Measurements from ENCODE around the gene SFXN2. TPM values are rescaled to one million over a fixed set of nuclear protein-coding genes. Genes with fewer than 3 reads are reported as not detected.
"Not testable (repeated sequence)": the region's sequence is repeated elsewhere in the genome, so short reads cannot be mapped to it uniquely, and the experiment has no call there.

The SFXN2 gene
- total RNA-seq, 2 experiments from 2014 or later: 22.1 to 30.1 TPM

DNA sequence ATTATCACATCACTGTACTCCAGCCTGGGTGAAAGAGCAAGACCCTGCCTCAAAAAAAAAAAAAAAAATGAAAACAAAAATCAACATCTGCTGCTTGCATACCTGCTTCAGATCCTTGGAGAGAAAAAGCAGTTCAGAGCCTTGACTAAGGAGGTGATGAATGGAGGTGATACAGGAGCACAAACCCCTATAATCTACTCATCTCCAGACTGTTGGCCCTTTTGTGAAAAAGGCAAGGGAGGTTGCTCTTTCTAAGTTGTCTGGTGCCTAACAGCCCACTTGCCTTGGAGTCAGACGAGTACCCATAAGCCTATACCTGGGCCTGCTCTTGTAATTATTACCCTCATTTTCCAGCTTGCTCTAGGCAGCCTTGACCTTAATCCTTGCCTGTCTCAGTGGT is 1.4 kb downstream of the SFXN2 start:
- no peak for ATAC-seq
- H3K27ac Mint-ChIP-seq: peak overlapping the region; percentile 25

GRCh38 chr10:102716900-102717565 is 2.6 kb downstream of the SFXN2 start:
- H3K27ac Mint-ChIP-seq; DNase-seq; H3K27me3 Mint-ChIP-seq; ATAC-seq; H3K4me3 Mint-ChIP-seq; H3K9me3 Mint-ChIP-seq (ENCODE audit: low read depth): not testable (repeated sequence)
- peaks cover 60% of the 10 kb centered on the region for H3K4me1 Mint-ChIP-seq
- peaks cover 20% of the 10 kb centered on the region for H3K36me3 Mint-ChIP-seq
- CTCF ChIA-PET: interaction anchor here (0.6 to 4.2 kb wide), 5 partner anchors 9 to 437 kb away, joined by 3 to 21 read pairs (median 4); no protein-coding TSS in a partner anchor

More for the DNA sequence above, 1.4 kb downstream of the SFXN2 start:
- no peak for DNase-seq
- H3K27me3 Mint-ChIP-seq: no peaks in the 10 kb centered on the region
- peaks cover 20% of the 10 kb centered on the region for H3K36me3 Mint-ChIP-seq
- peak overlapping the region; percentile 49 for H3K4me3 Mint-ChIP-seq
- peaks cover 64% of the 10 kb centered on the region for H3K4me1 Mint-ChIP-seq
- CTCF ChIA-PET: interaction anchor here (1.3 to 4.2 kb wide), 2 partner anchors 11 to 237 kb away, joined by 9 to 21 read pairs; no protein-coding TSS in a partner anchor
- no peaks in the 10 kb centered on the region for H3K9me3 Mint-ChIP-seq (ENCODE audit: low read depth)

DNA sequence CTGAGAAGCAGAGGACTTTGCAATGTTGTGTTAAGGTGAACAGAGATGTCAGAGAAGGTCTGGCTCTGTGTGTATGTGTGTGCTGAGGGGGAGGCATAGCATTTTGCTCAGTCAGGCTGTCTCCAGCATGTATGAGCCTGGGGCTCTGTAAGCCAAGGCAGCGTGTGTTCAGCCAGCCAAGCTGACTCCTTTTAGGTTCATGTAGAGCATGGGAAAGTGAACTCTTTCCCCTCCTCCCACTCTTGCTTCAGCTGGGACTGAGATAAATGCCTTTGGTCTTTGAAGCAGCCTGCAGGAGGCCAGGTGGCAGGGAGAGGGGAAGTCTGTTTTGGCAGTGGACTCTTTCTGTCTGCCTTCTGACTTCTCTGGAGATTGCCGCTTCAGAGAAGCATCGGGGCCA is 3.8 kb downstream of the SFXN2 start:
- H3K4me3 Mint-ChIP-seq: no peak overlapping the region
- peaks cover 20% of the 10 kb centered on the region for H3K36me3 Mint-ChIP-seq
- no peaks in the 10 kb centered on the region for H3K9me3 Mint-ChIP-seq (ENCODE audit: low read depth)
- ATAC-seq: no peak
- CTCF ChIA-PET: no interaction called here
- peaks cover 50% of the 10 kb centered on the region for H3K4me1 Mint-ChIP-seq
- H3K27me3 Mint-ChIP-seq: no peaks in the 10 kb centered on the region
- DNase-seq: no peak
- peak overlapping the region; percentile 35 for H3K27ac Mint-ChIP-seq

- peaks cover 48% of the 10 kb centered on the region for H3K4me1 Mint-ChIP-seq
- ATAC-seq: no peak
- DNase-seq: no peak
- no peak overlapping the region for H3K4me3 Mint-ChIP-seq
- H3K9me3 Mint-ChIP-seq (ENCODE audit: low read depth): no peaks in the 10 kb centered on the region
- H3K36me3 Mint-ChIP-seq: peaks cover 35% of the 10 kb centered on the region
- CTCF ChIA-PET: interaction anchor here (1.7 kb wide), 1 partner anchor 14 kb away, joined by 4 read pairs; no protein-coding TSS in a partner anchor
- no peak overlapping the region for H3K27ac Mint-ChIP-seq
- no peaks in the 10 kb centered on the region for H3K27me3 Mint-ChIP-seq
Observed at GRCh38 chr10:102720337-102720736, 5.9 kb downstream of the SFXN2 start.

GRCh38 chr10:102720775-102721301 is 6.4 kb downstream of the SFXN2 start:
- no peak for ATAC-seq
- no peak overlapping the region for H3K27ac Mint-ChIP-seq
- DNase-seq: no peak
- CTCF ChIA-PET: interaction anchor here (1.2 to 1.7 kb wide), 3 partner anchors 12 to 76 kb away, joined by 4 to 5 read pairs (median 4); partner anchors contain the start of gene TRIM8
- H3K27me3 Mint-ChIP-seq: no peaks in the 10 kb centered on the region
- no peaks in the 10 kb centered on the region for H3K9me3 Mint-ChIP-seq (ENCODE audit: low read depth)
- H3K4me1 Mint-ChIP-seq: peaks cover 45% of the 10 kb centered on the region
- no peak overlapping the region for H3K4me3 Mint-ChIP-seq
- H3K36me3 Mint-ChIP-seq: peaks cover 35% of the 10 kb centered on the region

GRCh38 chr10:102721954-102722353 is 7.5 kb downstream of the SFXN2 start:
- peaks cover 36% of the 10 kb centered on the region for H3K4me1 Mint-ChIP-seq
- H3K4me3 Mint-ChIP-seq: no peak overlapping the region
- H3K9me3 Mint-ChIP-seq (ENCODE audit: low read depth): no peaks in the 10 kb centered on the region
- peaks cover 36% of the 10 kb centered on the region for H3K36me3 Mint-ChIP-seq
- ATAC-seq (peak; percentile 55), DNase-seq (no peak)
- H3K27me3 Mint-ChIP-seq: no peaks in the 10 kb centered on the region
- CTCF ChIA-PET: interaction anchor here (1.0 to 1.4 kb wide), 3 partner anchors 11 to 180 kb away, joined by 3 to 5 read pairs (median 4); partner anchors contain the start of gene TRIM8
- H3K27ac Mint-ChIP-seq: peak overlapping the region; percentile 58

GRCh38 chr10:102723989-102724388 is 9.6 kb downstream of the SFXN2 start:
- DNase-seq: no peak
- Mint-ChIP-seq H3K27ac (no peak overlapping the region), H3K36me3 (peaks cover 29% of the 10 kb centered on the region), H3K9me3 (ENCODE audit: low read depth) (no peaks in the 10 kb centered on the region), H3K27me3 (no peaks in the 10 kb centered on the region), H3K4me1 (peaks cover 31% of the 10 kb centered on the region), H3K4me3 (no peak overlapping the region)
- no peak for ATAC-seq
- CTCF ChIA-PET: interaction anchor here (1.4 kb wide), 1 partner anchor 74 kb away, joined by 3 read pairs; no protein-coding TSS in a partner anchor

- DNase-seq (no peak), ATAC-seq (no peak)
- H3K27me3 Mint-ChIP-seq: no peaks in the 10 kb centered on the region
- H3K4me3 Mint-ChIP-seq: no peak overlapping the region
- peaks cover 26% of the 10 kb centered on the region for H3K4me1 Mint-ChIP-seq
- no peak overlapping the region for H3K27ac Mint-ChIP-seq
- H3K36me3 Mint-ChIP-seq: peaks cover 23% of the 10 kb centered on the region
- CTCF ChIA-PET: interaction anchor here (1.3 to 4.0 kb wide), 4 partner anchors 11 to 142 kb away, joined by 3 to 21 read pairs (median 5); partner anchors contain the start of genes ARL3, SFXN2 and WBP1L
- no peaks in the 10 kb centered on the region for H3K9me3 Mint-ChIP-seq (ENCODE audit: low read depth)
Observed at GRCh38 chr10:102726274-102726673, 11.8 kb downstream of the SFXN2 start.

- Mint-ChIP-seq H3K9me3 (ENCODE audit: low read depth) (no peaks in the 10 kb centered on the region), H3K4me1 (peaks cover 19% of the 10 kb centered on the region), H3K27me3 (no peaks in the 10 kb centered on the region), H3K4me3 (no peak overlapping the region), H3K36me3 (peaks cover 23% of the 10 kb centered on the region), H3K27ac (no peak overlapping the region)
- CTCF ChIA-PET: interaction anchor here (0.5 to 4.0 kb wide), 7 partner anchors 11 to 188 kb away, joined by 3 to 21 read pairs (median 3); partner anchors contain the start of genes ARL3, SFXN2 and WBP1L
- DNase-seq (no peak), ATAC-seq (no peak)
Observed at GRCh38 chr10:102727037-102727818, 12.8 kb downstream of the SFXN2 start.

DNA sequence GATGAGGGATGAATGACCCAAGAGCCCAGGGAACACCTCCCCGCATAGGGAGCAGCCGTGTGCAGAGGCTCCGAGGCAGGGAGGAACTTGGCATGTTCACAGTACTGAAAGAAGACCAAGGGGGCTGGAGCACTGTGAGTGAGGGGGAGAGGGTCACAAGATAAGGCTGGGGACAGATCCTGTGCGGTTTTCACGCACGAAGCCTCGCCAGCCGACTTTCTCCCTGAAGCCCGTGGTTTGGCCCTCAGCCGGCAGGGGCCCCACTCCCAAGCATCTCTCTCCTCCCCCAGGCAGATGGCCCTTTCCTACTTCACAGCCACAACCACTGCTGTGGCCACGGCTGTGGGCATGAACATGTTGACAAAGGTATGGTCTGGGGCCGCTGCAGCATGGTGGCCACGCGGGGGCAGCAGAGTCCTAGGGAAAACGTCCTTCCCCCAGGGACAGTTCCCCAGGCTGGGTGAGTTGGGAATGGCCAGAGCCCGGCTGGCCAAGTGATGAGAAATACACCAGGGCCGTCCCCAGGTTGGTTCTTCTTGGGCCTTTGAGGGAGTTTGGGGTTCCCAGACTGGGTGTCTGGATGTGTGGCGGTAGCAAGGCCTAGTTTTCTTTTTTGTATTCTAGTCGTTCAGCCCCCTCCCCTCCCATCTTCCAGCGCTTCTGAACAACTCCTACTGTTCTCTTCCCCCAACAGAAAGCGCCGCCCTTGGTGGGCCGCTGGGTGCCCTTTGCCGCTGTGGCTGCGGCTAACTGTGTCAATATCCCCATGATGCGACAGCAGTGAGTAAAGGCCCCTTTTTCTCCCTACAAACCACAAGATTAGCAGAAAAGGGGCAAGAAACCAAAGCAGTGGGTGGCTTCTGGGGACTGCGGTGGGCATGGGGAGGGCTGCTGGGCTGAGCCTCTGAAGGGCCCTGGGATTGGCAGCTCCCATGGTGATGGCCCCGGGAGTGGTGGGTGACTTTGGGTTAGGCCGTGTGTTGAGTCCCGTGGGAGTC is 14.9 kb downstream of the SFXN2 start:
- peak; percentile 82 for DNase-seq
- Mint-ChIP-seq H3K4me3 (no peak overlapping the region), H3K27ac (peak overlapping the region; percentile 59), H3K36me3 (peaks cover 20% of the 10 kb centered on the region), H3K27me3 (no peaks in the 10 kb centered on the region), H3K4me1 (peaks cover 16% of the 10 kb centered on the region), H3K9me3 (ENCODE audit: low read depth) (no peaks in the 10 kb centered on the region)
- ATAC-seq: peak; percentile 87
- CTCF ChIA-PET: interaction anchor here (1.0 to 1.8 kb wide), 3 partner anchors 11 to 172 kb away, joined by 3 to 4 read pairs (median 4); no protein-coding TSS in a partner anchor

DNA sequence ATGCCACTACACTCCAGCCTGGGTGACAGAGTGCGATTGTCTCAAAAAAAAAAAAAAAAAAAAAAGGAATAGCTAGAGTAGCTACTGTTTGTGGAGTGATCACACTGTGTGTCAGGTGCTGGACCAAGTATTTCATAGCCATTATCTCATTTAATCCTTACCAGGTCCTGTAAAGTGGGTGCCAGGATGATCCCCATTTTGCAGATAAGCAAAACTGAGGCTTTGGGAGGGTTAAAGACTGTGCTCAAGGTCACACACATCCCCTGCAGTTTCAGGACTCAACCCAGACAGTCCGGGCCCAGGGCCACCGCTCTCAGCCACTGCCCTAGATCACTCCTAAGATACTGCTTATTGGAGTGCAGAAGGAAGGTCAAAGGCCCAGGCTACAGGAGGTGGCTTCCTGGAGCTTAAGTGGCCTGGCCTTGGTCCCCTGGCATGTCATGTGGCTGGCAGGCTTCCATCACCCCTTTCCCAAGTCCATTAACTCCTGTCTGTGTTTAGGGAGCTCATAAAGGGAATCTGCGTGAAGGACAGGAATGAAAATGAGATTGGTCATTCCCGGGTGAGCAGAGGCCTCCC is 16.9 kb downstream of the SFXN2 start:
- no peak overlapping the region for H3K4me3 Mint-ChIP-seq
- H3K4me1 Mint-ChIP-seq: peaks cover 16% of the 10 kb centered on the region
- CTCF ChIA-PET: interaction anchor here (0.7 to 2.5 kb wide), 4 partner anchors 13 to 244 kb away, joined by 3 to 14 read pairs (median 4); partner anchors contain the start of genes CNNM2 and WBP1L
- H3K36me3 Mint-ChIP-seq: peaks cover 17% of the 10 kb centered on the region
- ATAC-seq (no peak), DNase-seq (no peak)
- no peaks in the 10 kb centered on the region for H3K27me3 Mint-ChIP-seq
- no peak overlapping the region for H3K27ac Mint-ChIP-seq
- H3K9me3 Mint-ChIP-seq (ENCODE audit: low read depth): no peaks in the 10 kb centered on the region

DNA sequence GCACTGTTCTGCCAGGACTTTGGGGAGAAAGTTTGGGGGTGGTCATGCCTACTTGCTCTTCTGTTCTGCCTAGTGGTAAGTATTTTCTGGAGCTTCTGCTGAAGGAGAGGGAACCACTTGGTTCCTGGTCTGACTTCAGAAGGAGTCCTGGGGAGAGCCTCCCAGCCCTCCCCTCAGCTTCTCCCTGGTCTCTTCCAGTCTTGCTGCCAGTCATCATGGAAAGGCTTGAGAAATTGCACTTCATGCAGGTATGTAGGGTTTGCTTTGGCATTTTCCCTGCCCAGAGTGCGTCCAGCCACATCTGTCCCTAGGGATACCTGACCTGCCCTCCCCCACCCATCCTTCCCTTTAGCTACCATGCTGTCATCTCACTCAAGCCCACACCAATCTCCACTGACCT is 18.2 kb downstream of the SFXN2 start:
- ATAC-seq (no peak), DNase-seq (no peak)
- Mint-ChIP-seq H3K27me3 (no peaks in the 10 kb centered on the region), H3K27ac (no peak overlapping the region), H3K4me3 (no peak overlapping the region), H3K9me3 (ENCODE audit: low read depth) (no peaks in the 10 kb centered on the region), H3K4me1 (peaks cover 15% of the 10 kb centered on the region), H3K36me3 (peaks cover 16% of the 10 kb centered on the region)
- CTCF ChIA-PET: interaction anchor here (0.8 to 2.5 kb wide), 3 partner anchors 11 to 18 kb away, joined by 3 to 14 read pairs (median 4); partner anchors contain the start of genes ARL3, SFXN2 and WBP1L

Data from activated CD8-positive, alpha-beta memory T cell treated with anti-CD3 and anti-CD28 coated beads, Interleukin-2, amount 10 ng/mL, durations not matched to agents 7 days and 5 days (primary cell).